OCI-LY1 (cell line): ENCODE results near the gene CBLB.

Experiments
- H2AFZ ChIP-seq: fragments of 200-600 bp; sonication (generic), shearing (Covaris generic); 2 replicates; pipeline ENCODE4 v1.6.0; 2014; ENCODE audit warnings: antibody characterized with exemption, mild to moderate bottlenecking, low read length
- H3F3A ChIP-seq: fragments of 200-600 bp; sonication (generic), shearing (Covaris generic); 2 replicates; pipeline ENCODE4 v1.6.0; 2014; ENCODE audit warnings: mild to moderate bottlenecking, antibody characterized with exemption, low read length, moderate library complexity; ENCODE audit not compliant: insufficient read depth
- H3K27ac ChIP-seq: fragments of 200-600 bp; sonication (generic); 2 replicates; pipeline ENCODE4 v1.5.1; 2014; ENCODE audit warnings: low read length, mixed run types, mild to moderate bottlenecking, low read depth; ENCODE audit not compliant: poor library complexity, severe bottlenecking
- H3K27me3 ChIP-seq: fragments of 200-600 bp; sonication (generic); 2 replicates; pipeline ENCODE4 v1.6.0; 2014; ENCODE audit warnings: antibody characterized with exemption, mild to moderate bottlenecking, low read length, moderate library complexity; ENCODE audit not compliant: insufficient read depth
- H3K36me3 ChIP-seq: fragments of 200-600 bp; sonication (generic); 2 replicates; pipeline ENCODE4 v1.6.1; 2014; ENCODE audit warnings: mild to moderate bottlenecking, antibody characterized with exemption, low read length, moderate library complexity, mixed read lengths; ENCODE audit not compliant: insufficient read depth
- H3K4me1 ChIP-seq: fragments of 200-600 bp; sonication (generic); 2 replicates; pipeline ENCODE4 v1.5.1; 2014; ENCODE audit warnings: mild to moderate bottlenecking, low read length, moderate library complexity; ENCODE audit not compliant: insufficient read depth, severe bottlenecking
- H3K4me2 ChIP-seq: fragments of 200-600 bp; sonication (generic), shearing (Covaris generic); 2 replicates; pipeline ENCODE4 v1.6.1; 2014; ENCODE audit warnings: low read length
- H3K4me3 ChIP-seq: fragments of 200-600 bp; sonication (generic); 2 replicates; pipeline ENCODE4 v1.5.1; 2014; ENCODE audit warnings: low read length, low read depth, mild to moderate bottlenecking, mixed read lengths; ENCODE audit not compliant: poor library complexity, severe bottlenecking
- H3K79me2 ChIP-seq: fragments of 200-600 bp; shearing (Covaris generic); 2 replicates; pipeline ENCODE4 v1.6.1; 2016; ENCODE audit warnings: mixed run types, low read length, mixed read lengths; ENCODE audit not compliant: insufficient read depth
- H3K9ac ChIP-seq: fragments of 200-600 bp; sonication (generic), shearing (Covaris generic); 2 replicates; pipeline ENCODE4 v1.6.1; 2014; ENCODE audit warnings: mild to moderate bottlenecking, low read length, mixed read lengths
- H3K9me2 ChIP-seq: fragments of 200-600 bp; sonication (generic), shearing (Covaris generic); 2 replicates; pipeline ENCODE4 v1.6.1; 2014; ENCODE audit warnings: low read depth, mild to moderate bottlenecking, low read length, mixed read lengths
- H3K9me3 ChIP-seq: fragments of 200-600 bp; shearing (Covaris generic); 2 replicates; pipeline ENCODE4 v1.6.1; 2014; ENCODE audit warnings: low read length, mixed read lengths
- H4K20me1 ChIP-seq: fragments of 200-600 bp; sonication (generic), shearing (Covaris generic); 2 replicates; pipeline ENCODE4 v1.6.0; 2016; ENCODE audit warnings: mild to moderate bottlenecking, low read length; ENCODE audit not compliant: insufficient read depth
- EZH2 ChIP-seq: fragments of 200-600 bp; sonication (generic), shearing (Covaris generic); IDR thresholded peaks from 2 replicates; pipeline ENCODE4 v1.8.0; 2017; ENCODE audit warnings: borderline replicate concordance, mixed run types, mild to moderate bottlenecking, antibody characterized with exemption, low read length, moderate library complexity, mixed read lengths
- TF ChIP-seq, protein P1 (sequence below): fragments of 200-600 bp; sonication (generic), shearing (Covaris generic); IDR thresholded peaks from 2 replicates; pipeline ENCODE4 v1.5.1; 2017; ENCODE audit warnings: mild to moderate bottlenecking, antibody characterized with exemption, low read length, moderate library complexity, mixed read lengths

The CBLB gene

DNA sequence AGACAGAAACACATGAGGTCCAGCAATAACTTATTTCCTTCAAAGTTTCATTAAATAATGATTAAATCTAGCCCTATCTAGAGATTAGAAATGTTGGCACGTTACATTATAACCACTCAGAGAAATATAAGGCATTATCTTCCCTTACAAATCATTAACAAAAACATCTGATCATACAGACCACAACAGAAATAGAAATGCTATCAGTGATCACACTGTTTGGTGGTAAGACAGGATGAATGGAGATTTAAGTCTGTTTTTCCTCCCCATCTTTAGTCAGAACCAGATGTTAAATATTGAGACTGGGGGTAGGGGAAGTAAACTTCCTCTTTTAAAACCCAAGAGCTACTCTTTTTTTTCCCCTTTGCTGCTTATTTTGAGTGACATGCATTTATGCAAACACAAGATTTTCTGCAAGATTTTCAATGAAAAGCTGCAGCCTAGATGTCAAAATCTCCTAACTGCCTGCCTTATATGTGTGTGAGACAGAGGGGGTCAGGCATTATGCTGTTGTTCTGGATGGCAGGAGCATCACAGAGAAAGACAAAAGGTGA is 70.4 kb downstream of the CBLB start:
- H3K27me3 ChIP-seq, result no peaks in the 10 kb centered on the region
- H3K9me3 ChIP-seq, result peaks cover 3% of the 10 kb centered on the region; the same call in 1 of the 2 replicates
- H3K27ac ChIP-seq, result peak overlapping the region; percentile 93
- H3K9me2 ChIP-seq, result no peaks in the 10 kb centered on the region
- H3K36me3 ChIP-seq, result peaks cover 15% of the 10 kb centered on the region
- H3K4me3 ChIP-seq, result peak overlapping the region; percentile 58
- peaks cover 65% of the 10 kb centered on the region for H3K4me1 ChIP-seq
- peak overlapping the region; percentile 75 for H3K9ac ChIP-seq
- no peak overlapping the region for H2AFZ ChIP-seq
- H4K20me1 ChIP-seq, result no peaks in the 10 kb centered on the region
- TF ChIP-seq, protein P1, sequence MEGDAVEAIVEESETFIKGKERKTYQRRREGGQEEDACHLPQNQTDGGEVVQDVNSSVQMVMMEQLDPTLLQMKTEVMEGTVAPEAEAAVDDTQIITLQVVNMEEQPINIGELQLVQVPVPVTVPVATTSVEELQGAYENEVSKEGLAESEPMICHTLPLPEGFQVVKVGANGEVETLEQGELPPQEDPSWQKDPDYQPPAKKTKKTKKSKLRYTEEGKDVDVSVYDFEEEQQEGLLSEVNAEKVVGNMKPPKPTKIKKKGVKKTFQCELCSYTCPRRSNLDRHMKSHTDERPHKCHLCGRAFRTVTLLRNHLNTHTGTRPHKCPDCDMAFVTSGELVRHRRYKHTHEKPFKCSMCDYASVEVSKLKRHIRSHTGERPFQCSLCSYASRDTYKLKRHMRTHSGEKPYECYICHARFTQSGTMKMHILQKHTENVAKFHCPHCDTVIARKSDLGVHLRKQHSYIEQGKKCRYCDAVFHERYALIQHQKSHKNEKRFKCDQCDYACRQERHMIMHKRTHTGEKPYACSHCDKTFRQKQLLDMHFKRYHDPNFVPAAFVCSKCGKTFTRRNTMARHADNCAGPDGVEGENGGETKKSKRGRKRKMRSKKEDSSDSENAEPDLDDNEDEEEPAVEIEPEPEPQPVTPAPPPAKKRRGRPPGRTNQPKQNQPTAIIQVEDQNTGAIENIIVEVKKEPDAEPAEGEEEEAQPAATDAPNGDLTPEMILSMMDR, result no peak
- no peak for TF ChIP-seq EZH2
- H3K79me2 ChIP-seq, result peaks cover 58% of the 10 kb centered on the region
- H3F3A ChIP-seq, result peaks cover 1% of the 10 kb centered on the region; the same call in 1 of the 2 replicates
- H3K4me2 ChIP-seq, result peak overlapping the region; percentile 90

DNA sequence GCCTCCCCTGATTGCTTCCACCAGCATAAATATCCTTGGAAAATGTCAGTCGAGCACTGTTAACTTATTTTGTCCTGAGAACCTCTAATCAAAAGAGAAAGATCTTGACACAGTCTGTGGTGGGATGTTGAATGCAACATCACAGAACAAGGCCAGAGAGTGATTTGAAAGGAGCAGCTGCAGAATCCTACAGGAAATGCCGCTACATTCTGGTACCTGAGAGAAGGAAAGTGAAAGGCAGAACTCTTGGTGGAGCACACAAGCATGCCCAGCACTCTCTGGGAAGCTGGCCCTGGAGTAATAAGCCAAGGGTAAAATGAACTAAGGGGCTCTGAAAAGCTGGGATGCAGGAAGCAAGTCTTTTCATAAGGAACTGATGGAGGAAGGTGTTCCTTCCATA is 75.8 kb downstream of the CBLB start:
- no peaks in the 10 kb centered on the region; the same call in 1 of the 2 replicates for H3F3A ChIP-seq
- H3K27ac ChIP-seq, result peak overlapping the region; percentile 20
- H3K4me1 ChIP-seq, result peaks cover 24% of the 10 kb centered on the region
- no peaks in the 10 kb centered on the region for H3K9me2 ChIP-seq
- H3K4me3 ChIP-seq, result no peak overlapping the region
- H3K9me3 ChIP-seq, result peaks cover 3% of the 10 kb centered on the region; the same call in 1 of the 2 replicates
- no peak overlapping the region for H2AFZ ChIP-seq
- peaks cover 22% of the 10 kb centered on the region for H3K36me3 ChIP-seq
- TF ChIP-seq EZH2, result no peak
- TF ChIP-seq, protein P1, result no peak
- peaks cover 83% of the 10 kb centered on the region for H3K79me2 ChIP-seq
- H3K27me3 ChIP-seq, result no peaks in the 10 kb centered on the region
- no peaks in the 10 kb centered on the region for H4K20me1 ChIP-seq
- H3K4me2 ChIP-seq, result no peak overlapping the region
- no peak overlapping the region for H3K9ac ChIP-seq

GRCh38 chr3:105791919-105792786 is 76.7 kb downstream of the CBLB start:
- H3K9me3 ChIP-seq, result peaks cover 3% of the 10 kb centered on the region; the same call in 1 of the 2 replicates
- no peak overlapping the region for H3K4me2 ChIP-seq
- peaks cover 16% of the 10 kb centered on the region for H3K36me3 ChIP-seq
- TF ChIP-seq EZH2, result no peak
- TF ChIP-seq, protein P1, result no peak
- H3K27ac ChIP-seq, result peak overlapping the region; percentile 20
- no peak overlapping the region for H2AFZ ChIP-seq
- H3F3A ChIP-seq, result no peaks in the 10 kb centered on the region; the same call in 1 of the 2 replicates
- H3K9ac ChIP-seq, result no peak overlapping the region
- H3K27me3 ChIP-seq, result no peaks in the 10 kb centered on the region
- no peaks in the 10 kb centered on the region for H3K9me2 ChIP-seq
- H3K79me2 ChIP-seq, result peaks cover 76% of the 10 kb centered on the region
- no peak overlapping the region for H3K4me3 ChIP-seq
- peaks cover 15% of the 10 kb centered on the region for H3K4me1 ChIP-seq
- H4K20me1 ChIP-seq, result no peaks in the 10 kb centered on the region
